Natural killer cell (primary cell): ENCODE measurements around the gene DLG1. TPM values are rescaled to one million over a fixed set of nuclear protein-coding genes. Genes with fewer than 3 reads are reported as not detected.

Source experiments
- ATAC-seq, 3 donors: fragments of 150-1000 bp in 2 of 3; fragments of 200-7000 bp in 1 of 3; cut with Tn5 transposase; 1 replicate in 1 of 3; 2 replicates in 2 of 3; pipeline ENCODE4 v1.10.0; 2021; ENCODE audit warnings: mild to moderate bottlenecking in 2 of 3, moderate library complexity in 2 of 3
- DNase-seq, 2 donors: peaks; one replicate each; pipeline versions ENCODE4 v3.0.0 to v3.0.0-alpha.2; 2013 to 2021; ENCODE audit warnings: mixed read lengths in 1 of 2
- H3K27ac ChIP-seq: one replicate; pipeline ENCODE4 v1.5.1; 2013; ENCODE audit warnings: mild to moderate bottlenecking, low read length
- H3K27me3 ChIP-seq: one replicate; pipeline ENCODE4 v1.6.1; 2013; ENCODE audit warnings: low read length; ENCODE audit not compliant: control insufficient read depth, insufficient read depth
- H3K36me3 ChIP-seq: one replicate; pipeline ENCODE4 v1.6.1; 2013; ENCODE audit warnings: low read length; ENCODE audit not compliant: control insufficient read depth, insufficient read depth
- H3K4me1 ChIP-seq: one replicate; pipeline ENCODE4 v1.6.1; 2013; ENCODE audit warnings: low read length; ENCODE audit not compliant: control insufficient read depth, insufficient read depth
- H3K4me3 ChIP-seq: one replicate; pipeline ENCODE4 v1.5.1; 2013; ENCODE audit warnings: low read length
- H3K9me3 ChIP-seq: one replicate; pipeline ENCODE4 v1.6.1; 2013; ENCODE audit warnings: low read length; ENCODE audit not compliant: control insufficient read depth, insufficient read depth
- H3K27ac Mint-ChIP-seq, 2 donors: one replicate each; pipeline ENCODE4 v1.8.0; 2022; ENCODE audit warnings: mild to moderate bottlenecking in 2 of 2, mixed read lengths in 2 of 2, moderate library complexity in 1 of 2
- H3K27me3 Mint-ChIP-seq, 2 donors: one replicate each; pipeline ENCODE4 v1.8.0; 2022; ENCODE audit warnings: low read depth in 2 of 2, mixed read lengths in 2 of 2
- H3K36me3 Mint-ChIP-seq: one replicate; pipeline ENCODE4 v1.8.0; 2022; ENCODE audit warnings: mixed read lengths
- H3K4me1 Mint-ChIP-seq, 2 donors: one replicate each; pipeline ENCODE4 v1.8.0; 2022; ENCODE audit warnings: mixed read lengths in 2 of 2
- H3K4me3 Mint-ChIP-seq: one replicate; pipeline ENCODE4 v1.8.0; 2022; ENCODE audit warnings: mild to moderate bottlenecking, moderate library complexity, mixed read lengths
- H3K9me3 Mint-ChIP-seq, 2 donors: one replicate each; pipeline ENCODE4 v1.8.0; 2022; ENCODE audit warnings: mixed read lengths in 2 of 2
- CTCF ChIP-seq: fragments of 200-600 bp; IDR thresholded peaks from one replicate; pipeline ENCODE4 v1.8.0; 2022; ENCODE audit warnings: antibody characterized with exemption
- WGBS: methylation state at CpG from one replicate; pipeline ENCODE4 v1.1.7; 2013; ENCODE audit warnings: missing lambda C conversion rate; ENCODE audit not compliant: insufficient coverage; 5-methylcytosine and 5-hydroxymethylcytosine counted together
- intact Hi-C: fragments of 100-400 bp; cut with micrococcal nuclease; formaldehyde crosslinking; loops from one replicate; pipeline ENCODE4 v1.14.2; 2022
- total RNA-seq, 4 donors: library from RNA; stranded (reverse); fragments of 120-200 nt in 1 of 4; gene quantifications; one replicate each; pipeline versions ENCODE4 v1.2.3 to v1.2.4, GENCODE V29; 2013 to 2022

The DLG1 gene
- total RNA-seq, 3 donors from 2014 or later (not counting 1 experiment from before 2014, with no cell fraction given) = 82.0 to 91.8 (median 89.0) TPM

GRCh38 chr3:197337214-197337613, 38.8 kb upstream of the DLG1 start:
- no peaks in the 10 kb centered on the region for H3K27me3 ChIP-seq
- 96% methylated on average over 5 of the region's 5 CpGs for WGBS
- TF ChIP-seq CTCF = no peak
- no peak for ATAC-seq
- H3K4me1 Mint-ChIP-seq = peaks cover 0 to 14% of the 10 kb centered on the region in 2 donors
- no peak overlapping the region for H3K4me3 Mint-ChIP-seq
- no peaks in the 10 kb centered on the region for H3K9me3 ChIP-seq
- DNase-seq = no peak
- peaks cover 14 to 33% of the 10 kb centered on the region in 2 donors for H3K27me3 Mint-ChIP-seq
- no peak overlapping the region for H3K27ac Mint-ChIP-seq
- peaks cover 5% of the 10 kb centered on the region for H3K4me1 ChIP-seq
- no peak overlapping the region for H3K27ac ChIP-seq
- no peaks in the 10 kb centered on the region for H3K36me3 Mint-ChIP-seq
- intact Hi-C loops = no loop called here
- H3K4me3 ChIP-seq = no peak overlapping the region
- no peaks in the 10 kb centered on the region for H3K36me3 ChIP-seq
- no peaks in the 10 kb centered on the region for H3K9me3 Mint-ChIP-seq

GRCh38 chr3:197336348-197336747, 37.9 kb upstream of the DLG1 start:
- H3K27ac ChIP-seq = no peak overlapping the region
- no peak for TF ChIP-seq CTCF
- ATAC-seq (no peak), DNase-seq (no peak)
- no peak overlapping the region for H3K4me3 Mint-ChIP-seq
- 63% methylated on average over 4 of the region's 4 CpGs for WGBS
- H3K9me3 ChIP-seq = no peaks in the 10 kb centered on the region
- H3K36me3 Mint-ChIP-seq = no peaks in the 10 kb centered on the region
- H3K27me3 Mint-ChIP-seq = peaks cover 18 to 42% of the 10 kb centered on the region in 2 donors
- no peak overlapping the region for H3K4me3 ChIP-seq
- intact Hi-C loops = no loop called here
- H3K36me3 ChIP-seq = no peaks in the 10 kb centered on the region
- peaks cover 0 to 14% of the 10 kb centered on the region in 2 donors for H3K4me1 Mint-ChIP-seq
- no peaks in the 10 kb centered on the region for H3K9me3 Mint-ChIP-seq
- H3K27ac Mint-ChIP-seq = no peak overlapping the region
- H3K27me3 ChIP-seq = no peaks in the 10 kb centered on the region
- H3K4me1 ChIP-seq = peaks cover 5% of the 10 kb centered on the region

- no peak overlapping the region for H3K4me3 Mint-ChIP-seq
- no peak for ATAC-seq
- intact Hi-C loops = no loop called here
- Histone ChIP-seq H3K4me1 (peaks cover 5% of the 10 kb centered on the region), H3K36me3 (no peaks in the 10 kb centered on the region), H3K4me3 (no peak overlapping the region), H3K27me3 (no peaks in the 10 kb centered on the region), H3K27ac (no peak overlapping the region), H3K9me3 (no peaks in the 10 kb centered on the region)
- WGBS = 88% methylated on average over 13 of the region's 13 CpGs
- peaks cover 0 to 14% of the 10 kb centered on the region in 2 donors for H3K4me1 Mint-ChIP-seq
- no peak for DNase-seq
- H3K27ac Mint-ChIP-seq = no peak overlapping the region
- no peaks in the 10 kb centered on the region for H3K36me3 Mint-ChIP-seq
- H3K9me3 Mint-ChIP-seq = no peaks in the 10 kb centered on the region
- no peak for TF ChIP-seq CTCF
- peaks cover 21 to 48% of the 10 kb centered on the region in 2 donors for H3K27me3 Mint-ChIP-seq
Observed at GRCh38 chr3:197335428-197336132, 37.2 kb upstream of the DLG1 start.
